ENCODE results near the gene UBAC1.

Gene UBAC1

DNA sequence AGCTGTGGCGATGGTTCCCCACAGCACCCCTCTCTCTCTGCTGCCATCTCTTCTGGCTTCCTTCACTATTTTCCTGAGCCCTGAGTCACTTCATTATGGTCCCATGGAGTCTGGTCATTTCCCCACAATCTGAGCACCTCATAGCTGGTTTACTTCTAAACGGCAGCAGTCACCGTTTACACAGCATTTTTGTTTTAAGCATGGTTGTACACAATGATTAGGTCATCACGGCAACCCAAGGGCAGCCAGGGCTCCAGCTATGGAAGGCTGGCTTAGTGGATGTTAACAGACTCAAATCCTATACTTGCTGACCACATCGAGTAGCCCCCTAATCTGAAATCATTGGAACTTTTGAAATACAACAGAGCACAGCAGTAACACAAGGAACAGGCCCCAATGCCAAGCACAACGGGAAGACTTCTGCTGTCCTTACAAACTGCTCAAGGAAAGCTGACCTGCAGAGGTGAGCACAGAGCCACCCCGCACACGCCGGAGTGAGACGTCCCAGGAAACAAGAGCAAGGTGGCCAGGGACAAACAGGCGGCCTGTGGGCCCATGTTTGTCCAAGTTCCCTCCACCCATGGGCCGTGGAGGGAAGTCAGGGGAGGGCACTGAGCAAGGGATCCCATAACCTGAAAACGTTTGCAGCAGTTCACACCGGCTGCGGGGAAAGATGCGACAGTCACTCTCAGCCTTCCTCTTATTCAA lies 76.7 kb downstream of the UBAC1 start:
- no peak for DNase-seq (ENCODE audit: low read depth)
- no peak overlapping the region for H3K4me3 ChIP-seq (ENCODE audit: low read depth, low read length)
- TF ChIP-seq, protein P1, sequence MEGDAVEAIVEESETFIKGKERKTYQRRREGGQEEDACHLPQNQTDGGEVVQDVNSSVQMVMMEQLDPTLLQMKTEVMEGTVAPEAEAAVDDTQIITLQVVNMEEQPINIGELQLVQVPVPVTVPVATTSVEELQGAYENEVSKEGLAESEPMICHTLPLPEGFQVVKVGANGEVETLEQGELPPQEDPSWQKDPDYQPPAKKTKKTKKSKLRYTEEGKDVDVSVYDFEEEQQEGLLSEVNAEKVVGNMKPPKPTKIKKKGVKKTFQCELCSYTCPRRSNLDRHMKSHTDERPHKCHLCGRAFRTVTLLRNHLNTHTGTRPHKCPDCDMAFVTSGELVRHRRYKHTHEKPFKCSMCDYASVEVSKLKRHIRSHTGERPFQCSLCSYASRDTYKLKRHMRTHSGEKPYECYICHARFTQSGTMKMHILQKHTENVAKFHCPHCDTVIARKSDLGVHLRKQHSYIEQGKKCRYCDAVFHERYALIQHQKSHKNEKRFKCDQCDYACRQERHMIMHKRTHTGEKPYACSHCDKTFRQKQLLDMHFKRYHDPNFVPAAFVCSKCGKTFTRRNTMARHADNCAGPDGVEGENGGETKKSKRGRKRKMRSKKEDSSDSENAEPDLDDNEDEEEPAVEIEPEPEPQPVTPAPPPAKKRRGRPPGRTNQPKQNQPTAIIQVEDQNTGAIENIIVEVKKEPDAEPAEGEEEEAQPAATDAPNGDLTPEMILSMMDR (IDR thresholded peaks at IDR 0.05; ENCODE audit: control insufficient read depth, extremely low read depth, insufficient read depth), result no peak

DNA sequence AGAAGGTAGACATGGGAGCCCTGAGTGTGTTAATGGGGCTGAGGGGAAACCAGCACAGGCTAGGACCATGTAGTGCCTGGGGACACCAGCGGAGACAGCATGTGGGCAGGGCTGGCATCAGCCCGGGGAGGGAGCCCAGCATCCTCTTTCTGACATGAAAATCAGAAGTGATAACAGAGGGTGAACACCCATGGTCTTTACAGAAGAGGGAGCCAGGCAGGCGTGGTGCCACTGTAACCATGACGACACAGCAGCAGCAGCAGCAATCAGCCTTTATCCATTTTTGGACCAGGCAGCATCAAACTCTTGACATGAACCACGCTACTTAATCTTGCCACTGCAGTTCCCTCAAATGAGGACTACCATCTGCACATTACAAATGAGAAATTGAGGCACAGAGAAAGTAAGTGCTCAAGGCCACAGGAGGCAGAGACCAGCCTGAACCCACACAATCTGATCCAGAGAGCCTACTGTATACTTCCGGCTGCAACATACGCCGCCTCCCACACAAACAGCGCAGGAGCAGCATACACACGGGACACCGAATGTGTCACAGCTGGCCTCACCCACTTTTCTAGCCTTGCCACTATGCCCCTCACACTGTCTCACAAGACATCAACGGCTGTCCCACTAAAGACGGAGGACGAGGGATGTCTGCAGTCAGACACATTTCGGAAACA lies 77.6 kb downstream of the UBAC1 start:
- TF ChIP-seq, protein P1 (IDR thresholded peaks at IDR 0.05; ENCODE audit: control insufficient read depth, extremely low read depth, insufficient read depth), result no peak
- no peak for DNase-seq (ENCODE audit: low read depth)
- H3K4me3 ChIP-seq (ENCODE audit: low read depth, low read length), result no peak overlapping the region

All from LNCaP clone FGC (cell line).